Medulla oblongata (tissue), 1 donor: ENCODE measurements around the gene DRAXIN.
A peak's percentile ranks its signal among the peaks of the same experiment; 100 is the strongest.

ENCODE experiments used
- DNase-seq: peaks from one replicate; pipeline ENCODE4 v3.0.0-alpha.2; 2015; ENCODE audit errors: extremely low spot score

DRAXIN gene

DNA sequence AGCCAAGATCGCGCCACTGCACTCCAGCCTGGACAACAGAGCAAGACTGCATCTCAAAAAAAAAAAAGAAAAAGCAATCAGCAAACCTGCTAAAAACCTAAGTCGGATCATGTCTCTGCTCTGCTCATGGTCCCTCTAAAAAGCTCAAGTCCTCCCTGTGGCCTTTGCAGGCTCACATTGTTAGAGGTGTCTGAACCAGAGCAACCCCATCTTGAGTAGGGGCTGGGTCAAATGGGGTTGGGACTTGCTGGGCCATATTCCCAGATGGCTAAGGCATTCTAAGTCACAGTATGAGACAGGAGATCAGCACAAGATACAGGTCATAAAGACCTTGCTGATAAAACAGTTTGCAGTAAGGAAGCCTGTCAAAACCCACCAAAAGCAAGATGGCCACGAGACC lies 3.0 kb upstream of the DRAXIN start:
- no peak for DNase-seq

DNA sequence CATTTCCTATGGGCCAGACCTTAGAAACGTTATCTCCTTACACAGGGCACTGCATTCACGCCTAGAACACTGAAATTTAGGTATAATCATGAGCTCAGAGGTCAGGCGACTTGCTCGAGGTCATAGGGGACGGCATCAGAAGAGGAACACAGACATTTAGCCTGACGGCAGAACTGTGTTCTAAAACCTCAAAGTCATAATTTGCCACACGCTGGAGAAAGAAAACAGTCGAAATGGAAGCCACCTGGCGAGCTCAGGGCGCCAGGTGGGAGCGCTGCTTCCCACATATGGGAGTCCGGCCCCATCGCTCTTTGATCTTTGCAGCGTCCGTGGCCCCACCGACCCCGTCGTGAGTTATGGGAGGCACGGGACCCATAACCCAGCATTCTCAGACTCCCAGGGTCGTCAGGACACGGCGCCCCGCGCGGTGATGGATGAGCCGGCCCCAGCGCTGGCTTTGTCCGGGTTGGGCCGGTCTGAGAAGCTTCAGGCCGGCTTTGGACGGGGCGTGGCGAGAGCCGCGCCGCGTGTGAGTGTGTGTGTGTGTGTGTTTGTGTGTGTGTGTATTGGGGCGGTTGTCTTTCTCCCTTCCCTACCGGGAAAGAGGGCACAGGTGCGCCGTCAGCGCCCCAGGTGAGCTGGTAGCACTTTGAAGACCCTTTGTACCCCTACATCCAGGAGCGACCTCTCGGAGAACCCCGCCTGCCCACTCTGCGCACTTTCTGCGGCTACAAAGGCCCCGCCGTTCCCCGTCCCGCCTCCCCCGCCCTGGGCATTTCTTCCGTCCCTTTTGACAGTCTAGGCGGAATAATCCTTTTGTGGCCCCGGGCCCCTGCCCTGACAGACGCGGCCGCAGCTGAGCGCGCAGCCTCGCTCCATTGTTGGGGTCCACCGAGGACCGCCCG lies 861 bp upstream of the DRAXIN start:
- DNase-seq, result no peak

DNA sequence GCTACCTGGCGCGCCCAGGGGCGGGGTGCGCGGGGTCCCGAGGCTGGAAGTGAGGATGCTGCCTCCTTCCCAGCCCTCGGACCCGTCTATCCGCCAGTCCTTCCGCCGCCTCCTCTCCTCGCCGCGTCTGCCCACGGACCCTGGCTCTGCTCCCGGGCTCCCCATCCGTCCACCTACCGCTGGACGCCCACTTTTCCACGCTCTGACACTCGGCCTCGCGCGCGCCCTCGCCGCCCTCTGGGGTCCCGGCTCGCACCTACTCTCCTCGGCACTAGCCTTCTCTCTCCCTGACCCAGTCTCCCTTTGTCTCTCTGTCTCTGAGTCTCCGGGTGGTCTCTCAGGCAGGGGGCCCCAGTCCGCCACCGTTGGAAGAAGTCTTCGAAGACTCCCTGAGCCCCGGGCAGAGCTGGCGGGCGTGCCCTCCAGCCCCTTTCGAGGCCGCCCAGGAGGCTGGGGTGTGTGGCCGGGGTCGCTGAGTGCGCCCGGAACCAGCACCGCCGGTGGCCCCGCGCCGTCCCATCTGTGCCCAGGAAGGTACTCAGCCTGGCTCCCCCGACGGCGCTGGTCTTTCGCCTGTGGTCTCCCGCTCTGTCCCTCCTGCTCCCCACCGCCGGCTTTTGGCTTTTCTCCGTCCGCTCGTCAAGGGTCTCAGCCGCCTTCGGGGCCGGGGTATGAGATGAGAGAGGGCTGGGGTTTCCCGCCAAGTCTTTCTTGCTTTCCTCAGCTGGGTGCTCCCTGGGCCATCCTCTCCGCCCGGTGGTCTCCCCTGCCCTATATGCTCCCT lies 610 bp downstream of the DRAXIN start:
- DNase-seq, result no peak

DNA sequence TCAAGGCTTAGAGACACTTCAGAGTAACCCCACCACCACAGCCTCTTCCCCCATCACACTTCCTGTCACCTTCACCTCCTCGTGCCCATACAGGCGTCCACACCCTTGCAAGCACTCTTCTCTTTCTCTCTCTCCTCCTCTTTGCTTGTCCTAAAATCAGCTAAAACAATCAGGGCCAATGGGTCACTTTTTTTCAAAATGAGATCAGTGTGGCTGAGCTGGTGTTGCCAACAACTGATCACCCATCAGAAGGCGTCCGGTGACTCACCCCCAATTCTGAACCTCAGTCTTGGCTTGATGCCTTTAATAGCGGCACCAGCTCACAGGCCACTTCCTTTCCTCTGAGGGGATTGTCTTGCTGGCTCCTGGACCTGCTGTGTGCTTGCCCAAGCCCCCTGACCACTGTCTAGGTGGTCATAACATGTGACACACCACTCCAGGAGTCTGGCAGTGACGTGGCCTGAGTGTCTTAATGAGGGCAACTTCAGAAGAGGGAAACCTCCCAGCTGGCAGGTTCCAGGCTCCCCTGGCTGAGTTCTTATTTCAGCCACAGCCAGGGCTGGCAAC lies 1.6 kb downstream of the DRAXIN start:
- peak; percentile 46 for DNase-seq

DNA sequence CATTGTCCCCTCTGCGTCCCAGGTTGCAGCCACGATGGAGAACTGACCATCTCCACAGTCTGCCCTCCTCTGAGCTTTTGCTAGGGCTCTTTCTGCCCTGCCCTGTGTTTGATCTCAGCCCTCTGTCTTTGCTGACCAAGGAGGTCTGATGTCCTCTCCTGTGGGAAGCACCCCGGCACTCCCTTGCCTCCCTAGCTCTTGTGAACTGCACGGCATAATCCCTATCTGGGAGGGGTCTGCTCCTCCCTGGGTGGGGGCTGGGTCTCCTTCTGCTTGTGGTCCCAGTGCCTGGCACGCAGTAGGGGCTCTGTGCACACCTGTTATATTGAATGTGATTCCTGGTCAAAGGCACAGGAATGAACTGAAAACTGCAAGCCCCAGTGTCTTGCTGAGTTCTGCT lies 2.4 kb downstream of the DRAXIN start:
- DNase-seq, result no peak

DNA sequence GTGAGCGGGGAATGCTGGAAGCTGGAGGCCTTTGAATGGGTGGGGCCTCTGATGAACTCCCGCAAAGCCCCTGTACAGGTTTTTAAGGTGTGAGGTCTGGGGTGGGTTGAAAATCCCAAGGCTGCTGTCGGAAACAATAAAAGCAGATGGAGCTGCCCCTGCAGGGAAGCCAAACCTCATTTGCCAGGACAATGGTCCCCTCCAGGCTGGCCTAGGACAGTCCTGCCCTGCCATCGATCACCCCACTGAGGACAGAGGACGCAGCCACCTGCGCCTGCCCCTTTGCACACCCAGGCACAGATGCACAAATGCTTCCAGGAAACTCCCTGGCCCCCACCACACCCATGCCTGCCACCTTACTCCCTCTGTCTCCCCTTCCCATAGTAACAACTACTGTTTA lies 4.4 kb downstream of the DRAXIN start:
- no peak for DNase-seq

DNA sequence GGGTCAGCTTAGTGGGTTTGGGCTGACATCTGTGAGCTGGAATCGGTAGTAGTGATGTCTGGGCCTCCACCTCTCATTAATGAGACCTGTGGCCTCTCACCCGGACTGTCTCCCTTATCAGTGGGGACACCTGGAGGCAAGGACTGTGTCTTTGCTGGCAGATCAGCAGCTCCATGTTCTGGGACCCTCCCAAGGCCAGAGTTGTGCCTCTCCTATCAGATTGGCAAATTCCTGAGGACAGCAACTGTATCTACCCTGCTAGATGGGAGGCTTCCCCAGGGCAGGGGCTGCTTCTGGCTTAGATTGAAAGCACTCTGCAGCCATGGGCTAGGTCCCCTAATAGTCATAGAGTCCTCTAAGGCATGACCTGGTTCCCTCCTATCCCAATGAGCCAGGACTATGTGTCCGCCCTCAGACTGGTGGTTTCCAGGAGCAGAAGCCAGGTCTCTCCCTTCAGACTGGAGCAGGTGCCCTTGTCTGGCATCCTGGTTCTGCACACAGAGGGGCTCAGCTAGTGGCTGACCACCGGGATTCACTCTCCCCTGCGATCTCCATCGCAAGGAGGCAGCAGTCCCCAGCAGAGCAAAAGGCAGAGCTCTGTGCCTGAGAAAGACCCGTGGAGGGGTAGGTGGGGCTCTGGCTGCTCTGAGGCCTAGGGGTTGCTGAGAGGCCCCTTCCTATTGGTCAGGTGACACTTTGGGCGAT lies 5.8 kb downstream of the DRAXIN start:
- DNase-seq, result no peak

DNA sequence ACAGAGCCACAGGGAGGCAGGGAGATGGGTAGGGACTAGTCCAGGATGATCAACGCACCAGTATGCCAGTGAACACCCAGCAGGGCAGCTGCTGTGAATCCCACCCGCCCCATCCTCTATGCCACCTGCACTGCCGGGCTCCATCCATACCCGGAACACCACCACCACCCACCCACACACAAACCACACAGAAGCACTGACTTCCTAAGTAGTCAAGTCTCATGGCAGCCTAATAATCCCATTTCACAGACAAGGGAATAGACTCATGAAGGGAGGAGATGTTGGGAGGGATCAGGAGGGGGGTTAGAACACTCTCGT lies 6.3 kb downstream of the DRAXIN start:
- no peak for DNase-seq

DNA sequence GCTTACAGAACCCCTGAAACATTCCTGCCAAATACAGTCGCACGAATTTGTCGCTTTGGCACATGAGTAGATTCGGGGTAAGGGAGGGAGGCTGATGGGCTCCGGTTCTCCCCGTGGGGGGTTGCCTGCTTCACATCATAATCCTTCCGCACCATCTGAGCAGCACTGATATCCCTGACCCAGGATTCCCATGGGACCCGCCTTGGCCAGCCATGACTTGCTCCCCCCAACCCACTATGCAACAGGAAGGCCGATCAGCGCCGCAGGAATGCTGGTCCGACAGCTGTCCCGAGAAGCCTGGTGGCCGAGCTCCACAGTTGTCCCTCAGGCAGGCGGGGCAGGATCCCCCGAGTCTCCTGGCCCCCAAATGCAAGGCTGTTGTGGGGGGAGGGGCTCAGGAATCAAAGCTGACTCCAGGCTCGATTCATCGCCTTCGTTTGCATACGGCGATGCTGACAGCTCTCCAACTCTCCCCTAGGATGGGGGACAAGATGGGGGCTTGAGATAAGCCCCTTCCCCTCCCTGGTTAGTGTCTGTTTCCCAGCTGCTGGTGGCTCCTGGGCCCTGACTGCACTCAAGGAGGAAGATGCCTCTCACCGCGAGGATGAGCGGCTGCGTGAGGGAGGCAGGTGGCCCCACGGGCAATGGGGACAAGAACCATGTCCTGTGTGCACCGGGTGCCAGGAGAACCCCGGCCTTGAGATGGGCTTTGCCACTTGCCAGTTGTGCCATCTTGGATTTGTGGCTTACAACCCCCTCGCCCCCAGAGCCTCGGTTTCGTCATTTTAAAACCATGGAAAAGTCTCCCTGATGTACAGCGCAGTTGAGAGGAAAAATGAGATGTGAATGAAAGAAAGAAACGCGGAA lies 9.3 kb downstream of the DRAXIN start:
- DNase-seq, result no peak

DNA sequence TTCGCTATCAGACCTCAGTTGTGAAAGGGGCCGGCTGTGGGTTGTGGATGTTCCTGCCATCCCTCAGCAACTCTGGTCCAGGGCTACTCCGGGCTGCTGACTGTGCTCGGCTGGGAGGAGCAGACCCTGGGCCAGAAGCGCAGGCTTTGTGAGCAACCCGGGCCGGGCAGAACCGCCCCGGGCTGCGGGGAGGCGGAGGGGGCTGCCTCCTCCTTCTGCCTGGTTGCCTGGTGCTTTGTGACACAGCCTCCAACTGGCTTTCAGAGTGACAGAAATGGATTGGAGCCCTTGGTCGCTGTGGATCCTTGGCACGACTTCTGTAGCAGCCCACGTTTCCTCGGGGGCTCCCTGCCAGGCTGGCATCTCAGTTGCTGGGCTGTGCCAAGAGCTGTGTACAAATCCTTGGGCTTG lies 10.0 kb downstream of the DRAXIN start:
- DNase-seq, result peak; percentile 89

DNA sequence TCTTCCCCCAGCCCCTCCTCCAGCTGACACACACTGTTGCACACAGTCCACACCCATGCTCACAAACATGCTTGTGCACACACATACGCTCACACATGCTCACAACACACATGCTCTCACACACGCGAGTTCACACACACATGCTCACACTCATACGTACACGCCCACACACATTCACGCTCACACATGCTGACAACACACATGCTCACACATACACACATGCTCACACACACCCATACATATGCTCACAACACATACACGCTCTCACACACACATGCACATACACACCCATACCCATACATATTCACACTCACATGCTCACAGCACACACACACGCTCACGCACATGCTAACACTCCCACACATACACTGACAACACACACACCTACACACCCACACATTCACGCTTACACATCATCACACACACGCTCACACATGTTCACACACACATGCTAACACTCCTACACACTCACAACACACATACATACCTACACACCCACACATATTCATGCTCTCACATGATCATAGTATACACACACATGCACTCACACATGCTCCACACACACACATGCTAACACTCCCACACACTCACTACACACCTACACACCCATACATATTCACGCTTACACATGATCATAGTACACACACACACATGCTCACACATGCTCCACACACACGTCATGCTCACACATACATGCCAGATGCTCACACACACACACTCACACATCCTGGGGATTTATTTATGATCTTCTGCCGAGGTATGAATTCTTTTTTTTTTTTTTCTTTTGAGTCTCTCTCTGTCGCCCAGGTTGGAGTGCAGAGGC lies 10.7 kb downstream of the DRAXIN start:
- DNase-seq, result no peak

DNA sequence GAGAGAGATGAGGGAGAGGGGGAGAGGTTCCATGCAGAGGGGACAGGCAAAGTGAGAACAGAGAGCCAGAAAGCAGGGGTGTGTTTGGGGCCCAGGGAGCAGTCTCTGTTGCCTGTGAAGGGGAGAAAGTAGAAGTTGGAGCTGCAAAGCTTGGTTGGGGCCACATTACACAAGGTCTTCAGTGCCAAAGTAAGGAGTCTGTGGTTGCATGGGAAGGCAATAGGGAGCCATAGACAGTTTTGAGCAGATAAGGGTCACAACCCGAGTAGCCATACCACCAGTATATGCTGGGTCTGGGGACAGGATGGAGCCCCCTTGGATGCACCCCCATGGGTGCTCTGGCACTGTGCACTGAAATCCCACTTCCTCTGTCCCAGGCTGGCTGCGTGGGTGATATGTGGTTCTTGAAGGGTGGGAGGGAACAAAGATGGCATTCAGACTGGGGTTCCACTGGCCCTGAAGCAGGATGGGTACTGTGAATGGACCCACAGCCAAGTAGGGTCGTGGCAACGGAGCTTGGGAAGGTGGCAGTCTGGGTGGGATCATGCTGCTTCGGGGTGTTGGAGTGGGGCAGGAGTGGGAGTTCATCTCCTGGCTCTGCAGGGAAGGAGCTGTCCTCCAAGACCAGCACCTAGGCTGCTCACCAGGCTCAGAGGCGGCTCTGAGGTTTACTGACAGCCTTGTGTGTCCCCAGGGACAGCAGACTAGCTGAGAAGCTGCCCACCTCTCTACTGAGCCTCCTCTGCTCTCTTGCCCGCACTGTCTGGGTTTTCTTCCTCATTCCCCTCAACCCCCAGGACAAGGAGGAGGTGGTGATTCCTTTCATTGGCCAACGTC lies 12.1 kb downstream of the DRAXIN start:
- no peak for DNase-seq

DNA sequence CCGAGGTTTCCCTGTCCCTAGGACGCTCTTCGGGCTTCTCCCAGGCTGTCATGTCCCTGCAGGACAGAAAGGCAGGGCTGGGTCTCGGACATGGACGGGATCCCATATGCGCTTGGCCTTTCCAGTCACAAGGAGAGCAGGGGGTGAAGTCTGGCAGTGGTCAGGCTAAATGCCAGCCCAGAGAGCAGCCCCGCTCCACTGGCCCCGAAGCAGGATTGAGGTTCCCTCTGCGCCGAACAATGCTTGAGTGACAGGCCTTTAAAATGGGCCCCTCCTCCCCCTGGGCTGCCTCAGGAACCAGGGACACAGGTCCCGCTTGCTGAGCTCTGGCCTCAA lies 12.7 kb downstream of the DRAXIN start:
- DNase-seq, result no peak

DNA sequence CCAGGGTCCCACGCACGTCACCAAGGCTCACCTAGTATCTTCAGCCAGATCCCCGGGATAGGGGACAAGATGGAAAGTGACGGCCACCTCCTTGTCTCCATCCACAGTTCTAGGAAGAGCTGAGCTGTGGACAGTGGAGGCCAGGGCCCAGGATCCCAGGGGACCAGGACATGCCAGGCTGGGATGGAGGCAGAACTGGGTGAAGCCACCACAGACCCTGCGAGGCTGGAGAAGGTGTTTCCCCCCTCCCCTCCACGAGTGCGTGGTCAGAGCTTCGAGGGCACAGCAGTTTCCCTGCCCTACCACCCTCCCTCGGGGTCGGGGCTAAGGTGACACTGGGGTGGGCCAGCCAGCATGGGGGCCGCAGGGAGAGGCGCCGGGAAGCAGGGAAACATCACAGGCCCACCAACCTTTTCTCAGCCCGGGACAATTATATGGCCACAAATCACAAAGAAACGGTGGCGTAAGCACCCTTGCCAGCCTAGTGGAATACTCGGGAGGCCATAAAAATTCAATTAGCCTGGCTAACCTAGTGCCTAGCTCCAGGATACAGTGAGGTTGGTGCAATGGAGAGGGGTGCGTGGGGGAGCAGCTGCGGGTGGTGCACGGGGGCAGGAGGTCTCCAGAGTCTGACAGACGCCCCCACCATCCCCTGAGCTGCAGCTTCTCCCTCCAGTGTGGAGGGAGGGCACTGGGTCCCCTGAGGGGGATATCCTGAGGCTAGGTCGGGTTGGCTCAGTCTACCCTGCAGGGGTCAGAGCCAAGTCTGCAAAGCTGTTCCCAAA lies 13.4 kb downstream of the DRAXIN start:
- no peak for DNase-seq

DNA sequence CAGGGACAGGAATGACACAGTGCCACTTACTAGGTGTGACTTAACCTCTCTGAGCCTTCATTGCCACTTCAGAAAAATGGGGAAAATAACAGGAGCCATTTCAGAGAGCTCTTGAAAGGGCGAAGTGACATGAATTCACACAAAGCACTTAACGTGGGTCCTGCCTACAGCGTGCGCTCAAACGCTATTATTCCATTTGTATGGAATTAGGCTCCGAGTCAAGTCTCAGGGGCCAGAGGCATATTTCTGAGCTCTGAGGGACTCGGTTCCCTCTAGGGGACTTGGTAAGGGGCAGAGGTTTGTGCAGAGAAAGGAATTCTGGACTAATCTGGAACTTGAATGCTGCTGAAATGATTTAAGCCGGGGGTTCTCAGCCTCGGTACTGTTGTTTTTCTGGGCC lies 14.1 kb downstream of the DRAXIN start:
- no peak for DNase-seq

DNA sequence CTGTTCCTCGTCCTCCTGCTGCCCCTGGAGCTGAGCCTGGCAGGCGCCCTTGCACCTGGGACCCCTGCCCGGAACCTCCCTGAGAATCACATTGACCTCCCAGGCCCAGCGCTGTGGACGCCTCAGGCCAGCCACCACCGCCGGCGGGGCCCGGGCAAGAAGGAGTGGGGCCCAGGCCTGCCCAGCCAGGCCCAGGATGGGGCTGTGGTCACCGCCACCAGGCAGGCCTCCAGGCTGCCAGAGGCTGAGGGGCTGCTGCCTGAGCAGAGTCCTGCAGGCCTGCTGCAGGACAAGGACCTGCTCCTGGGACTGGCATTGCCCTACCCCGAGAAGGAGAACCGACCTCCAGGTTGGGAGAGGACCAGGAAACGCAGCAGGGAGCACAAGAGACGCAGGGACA lies 14.8 kb downstream of the DRAXIN start:
- no peak for DNase-seq

DNA sequence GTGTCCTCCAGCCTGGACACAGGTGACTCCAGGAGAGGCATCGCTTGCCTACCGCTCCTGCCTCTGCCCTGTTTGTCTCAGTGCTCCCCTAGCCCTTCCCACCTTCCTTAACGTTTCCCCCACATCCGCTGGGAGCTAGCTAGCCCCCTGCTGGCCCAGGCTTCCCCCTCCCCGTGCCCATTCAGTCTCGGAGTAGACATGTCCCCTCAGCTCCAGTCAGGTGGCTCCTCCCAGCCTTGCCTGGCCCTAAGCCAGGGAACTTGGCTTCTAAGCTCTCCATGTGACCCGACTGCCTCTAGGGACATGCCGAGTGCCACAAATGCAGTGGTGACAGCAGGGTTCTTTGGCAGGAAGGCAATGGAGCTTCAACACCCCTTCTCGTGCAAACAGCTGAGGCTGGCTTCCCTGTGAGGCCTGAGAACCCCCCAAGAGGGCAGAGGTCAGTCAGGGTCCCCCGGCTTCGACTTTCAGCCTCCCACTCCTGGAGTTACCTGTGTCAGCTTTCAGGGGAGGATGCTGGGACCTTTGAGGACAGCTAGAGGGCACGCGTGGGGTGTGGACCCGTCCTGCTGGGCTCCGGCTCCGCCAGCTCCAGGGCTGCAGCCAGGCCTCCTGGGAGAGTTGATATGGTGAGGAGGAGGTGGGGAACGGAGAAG lies 16.2 kb downstream of the DRAXIN start:
- peak; percentile 44 for DNase-seq
